IPS DF 6.9 (cell line): ENCODE results near the gene LIMS2.

Experiments
- DNase-seq: peaks from one replicate; pipeline ENCODE4 v3.0.0-alpha.2; 2013; ENCODE audit warnings: low read depth, low spot score
- H3K27ac ChIP-seq: one replicate; pipeline ENCODE4 v1.5.1; 2013; ENCODE audit warnings: low read length, control low read depth
- H3K27me3 ChIP-seq: 2 replicates; pipeline ENCODE4 v1.6.1; 2013; ENCODE audit warnings: mild to moderate bottlenecking, low read length; ENCODE audit not compliant: control insufficient read depth, insufficient read depth
- H3K36me3 ChIP-seq: 2 replicates; pipeline ENCODE4 v1.6.1; 2013; ENCODE audit warnings: low read length; ENCODE audit not compliant: control insufficient read depth, insufficient read depth
- H3K4me1 ChIP-seq: 2 replicates; pipeline ENCODE4 v1.6.1; 2013; ENCODE audit warnings: low read length; ENCODE audit not compliant: control insufficient read depth, insufficient read depth
- H3K4me3 ChIP-seq: 2 replicates; pipeline ENCODE4 v1.5.1; 2013; ENCODE audit warnings: mild to moderate bottlenecking, low read length
- H3K9me3 ChIP-seq: 2 replicates; pipeline ENCODE4 v1.6.1; 2013; ENCODE audit warnings: low read length, inconsistent platforms; ENCODE audit not compliant: control insufficient read depth, insufficient read depth
- WGBS: extraction: QIAGEN DNeasy Blood & Tissue Kit; methylation state at CpG from one replicate; pipeline ENCODE4 v1.1.7; 2013; ENCODE audit warnings: mixed read lengths, missing lambda C conversion rate; ENCODE audit not compliant: insufficient read length, insufficient coverage; 5-methylcytosine and 5-hydroxymethylcytosine counted together

LIMS2 gene

GRCh38 chr2:127650041-127650784 lies 25.1 kb downstream of the LIMS2 start:
- H3K4me1 ChIP-seq, result 0 out of 2 replicates have a peak, but pooled peaks cover 3% of the 10 kb centered on the region
- WGBS, result no CpG with 5 or more reads among the region's 17 CpGs

GRCh38 chr2:127649684-127650040 lies 25.7 kb downstream of the LIMS2 start:
- WGBS, result no CpG with 5 or more reads among the region's 7 CpGs
- H3K4me1 ChIP-seq, result 0 out of 2 replicates have a peak, but pooled peaks cover 3% of the 10 kb centered on the region
- H3K4me3 ChIP-seq, result no peak overlapping the region
- DNase-seq, result peak; percentile 81
- no peaks in the 10 kb centered on the region for H3K9me3 ChIP-seq
- H3K27ac ChIP-seq, result no peak overlapping the region
- H3K27me3 ChIP-seq, result no peaks in the 10 kb centered on the region
- H3K36me3 ChIP-seq, result no peaks in the 10 kb centered on the region

More at GRCh38 chr2:127650041-127650784, 25.1 kb downstream of the LIMS2 start:
- H3K4me3 ChIP-seq, result no peak overlapping the region
- H3K9me3 ChIP-seq, result no peaks in the 10 kb centered on the region
- no peaks in the 10 kb centered on the region for H3K27me3 ChIP-seq
- H3K36me3 ChIP-seq, result no peaks in the 10 kb centered on the region
- no peak for DNase-seq
- H3K27ac ChIP-seq, result no peak overlapping the region

GRCh38 chr2:127649100-127649611 lies 26.2 kb downstream of the LIMS2 start:
- H3K27ac ChIP-seq, result no peak overlapping the region

GRCh38 chr2:127648321-127648720 lies 27.0 kb downstream of the LIMS2 start:
- 0 out of 2 replicates have a peak, but pooled peaks cover 3% of the 10 kb centered on the region for H3K4me1 ChIP-seq
- H3K36me3 ChIP-seq, result no peaks in the 10 kb centered on the region
- H3K4me3 ChIP-seq, result no peak overlapping the region
- H3K9me3 ChIP-seq, result no peaks in the 10 kb centered on the region
- no peak for DNase-seq
- no CpG with 5 or more reads among the region's 6 CpGs for WGBS
- H3K27ac ChIP-seq, result no peak overlapping the region
- no peaks in the 10 kb centered on the region for H3K27me3 ChIP-seq

More at GRCh38 chr2:127649100-127649611, 26.2 kb downstream of the LIMS2 start:
- Histone ChIP-seq H3K4me1 (0 out of 2 replicates have a peak, but pooled peaks cover 3% of the 10 kb centered on the region), H3K27me3 (no peaks in the 10 kb centered on the region), H3K36me3 (no peaks in the 10 kb centered on the region), H3K4me3 (no peak overlapping the region), H3K9me3 (no peaks in the 10 kb centered on the region)
- no peak for DNase-seq
- 100% methylated on average over 1 of the region's 12 CpGs for WGBS

- no peak for DNase-seq
- H3K27ac ChIP-seq, result no peak overlapping the region
Measured at GRCh38 chr2:127647242-127648190, 27.8 kb downstream of the LIMS2 start.

GRCh38 chr2:127646487-127647241 lies 28.7 kb downstream of the LIMS2 start:
- WGBS, result no CpG with 5 or more reads among the region's 24 CpGs
- Histone ChIP-seq H3K36me3 (no peaks in the 10 kb centered on the region), H3K27ac (no peak overlapping the region)

More at GRCh38 chr2:127647242-127648190, 27.8 kb downstream of the LIMS2 start:
- WGBS, result no CpG with 5 or more reads among the region's 16 CpGs
- Histone ChIP-seq H3K36me3 (no peaks in the 10 kb centered on the region), H3K4me1 (0 out of 2 replicates have a peak, but pooled peaks cover 3% of the 10 kb centered on the region), H3K27me3 (no peaks in the 10 kb centered on the region), H3K9me3 (no peaks in the 10 kb centered on the region), H3K4me3 (no peak overlapping the region)

GRCh38 chr2:127645395-127646291 lies 29.7 kb downstream of the LIMS2 start, which contains the start of gene GPR17:
GPR17 (plus strand) TSS chr2:127646153; CDS start chr2:127650736, 4,583 bp downstream.
- Histone ChIP-seq H3K4me1 (0 out of 2 replicates have a peak, but pooled peaks cover 3% of the 10 kb centered on the region), H3K27ac (no peak within 1 kb of the TSS), H3K4me3 (no peak within 1 kb of the TSS), H3K27me3 (no peaks in the 10 kb centered on the region), H3K9me3 (no peaks in the 10 kb centered on the region), H3K36me3 (no peaks in the 10 kb centered on the region)
- DNase-seq, result no peak
- no CpG with 5 or more reads among the region's 37 CpGs for WGBS

More at GRCh38 chr2:127646487-127647241, 28.7 kb downstream of the LIMS2 start:
- 0 out of 2 replicates have a peak, but pooled peaks cover 3% of the 10 kb centered on the region for H3K4me1 ChIP-seq
- H3K9me3 ChIP-seq, result no peaks in the 10 kb centered on the region
- no peak for DNase-seq
- H3K27me3 ChIP-seq, result no peaks in the 10 kb centered on the region
- no peak overlapping the region for H3K4me3 ChIP-seq

GRCh38 chr2:127645026-127645394 lies 30.3 kb downstream of the LIMS2 start:
- Histone ChIP-seq H3K36me3 (no peaks in the 10 kb centered on the region; the same call in 1 of the 2 replicates), H3K27ac (no peak overlapping the region), H3K9me3 (no peaks in the 10 kb centered on the region), H3K4me1 (0 out of 2 replicates have a peak, but pooled peaks cover 5% of the 10 kb centered on the region), H3K27me3 (no peaks in the 10 kb centered on the region), H3K4me3 (no peak overlapping the region)
- no peak for DNase-seq
- WGBS, result no CpG with 5 or more reads among the region's 1 CpG
